Islet of Langerhans (tissue), 1 donor: ENCODE results near the gene FGFR2.
"Not testable (repeated sequence)": the region's sequence is repeated elsewhere in the genome, so short reads cannot be mapped to it uniquely, and the experiment has no call there.

Experiments used
- FAIRE-seq: peaks from one replicate; lab custom pipeline; 2011; peaks lifted over from hg19 to GRCh38; lab: Jason Lieb, UNC

Gene FGFR2

DNA sequence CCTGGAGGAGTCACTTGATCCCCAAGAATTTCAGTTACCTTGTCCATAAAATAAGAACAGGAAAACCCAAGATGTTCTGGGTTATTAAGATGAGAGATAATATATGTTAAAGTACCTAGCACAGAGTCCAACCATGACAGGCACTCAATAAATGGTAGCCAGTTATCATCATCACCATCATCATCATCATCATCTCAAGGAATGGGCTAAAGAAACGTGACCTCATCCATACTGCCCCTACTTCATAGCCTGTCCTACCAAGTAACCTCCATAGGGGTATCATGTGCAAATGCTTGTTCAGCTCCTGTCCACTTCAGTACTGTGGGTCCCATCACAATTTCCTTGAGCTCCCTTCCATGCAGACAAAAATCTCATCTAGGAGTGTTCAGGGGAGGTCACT, 14.4 kb downstream of the FGFR2 start:
- FAIRE-seq, result no peak

DNA sequence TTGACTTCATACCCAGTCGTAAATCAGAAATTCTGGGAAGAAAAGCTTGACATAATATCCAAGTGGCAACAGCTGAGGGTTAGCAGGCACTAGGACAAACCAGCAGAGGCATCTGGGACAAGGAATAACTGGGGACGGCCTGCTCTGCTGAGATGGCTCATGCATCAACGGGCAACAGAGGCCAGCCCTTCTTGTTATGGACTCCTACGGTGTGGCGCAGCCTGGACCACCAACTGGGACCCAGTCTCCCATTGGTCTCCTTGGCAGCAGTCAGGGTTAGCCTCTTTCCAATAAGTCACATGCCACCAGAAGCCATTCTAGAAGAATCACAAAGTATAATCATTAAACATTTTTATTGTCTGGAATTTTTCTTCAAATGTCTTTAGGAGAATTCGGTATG, 15.0 kb downstream of the FGFR2 start:
- no peak for FAIRE-seq

DNA sequence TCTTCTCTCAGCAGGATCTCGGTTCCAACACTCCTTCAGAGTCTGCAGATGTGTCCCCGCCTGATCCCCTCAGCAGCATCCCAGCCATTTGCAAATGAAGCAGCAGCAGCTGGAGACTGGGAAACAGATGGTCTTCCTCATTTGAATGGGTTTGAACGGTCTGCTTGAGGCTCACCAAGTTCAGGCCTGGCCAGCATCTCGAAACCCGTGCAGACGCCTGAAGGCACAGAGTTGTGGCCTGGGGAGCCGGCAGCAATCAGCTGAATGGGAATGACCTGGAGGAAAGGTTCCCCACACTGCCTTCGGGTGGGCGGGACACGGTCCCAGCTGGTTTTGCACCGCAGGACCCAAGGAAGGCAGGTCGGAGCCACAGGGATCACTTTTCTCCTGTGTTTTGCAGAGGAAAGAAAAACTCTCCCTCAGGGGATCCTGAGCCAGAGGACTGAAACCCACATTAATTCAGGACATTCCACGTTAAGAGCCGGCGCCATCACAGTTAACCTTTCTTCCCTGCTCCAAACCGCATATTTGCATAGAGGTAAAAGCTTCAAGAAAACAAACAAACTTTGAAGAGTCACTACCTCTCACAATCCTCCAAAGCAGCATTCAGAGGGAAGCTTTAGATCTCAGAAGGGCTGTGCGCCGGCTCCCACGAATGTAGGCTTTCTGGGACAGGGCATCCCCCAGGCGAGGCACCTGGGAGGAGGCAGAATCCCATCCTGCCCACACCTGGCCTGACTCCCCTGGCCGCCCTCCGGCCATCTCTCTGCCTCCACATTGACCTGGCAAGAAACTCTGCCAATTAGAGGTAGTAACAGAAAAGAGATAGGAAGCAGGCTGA, 17.7 kb downstream of the FGFR2 start:
- no peak for FAIRE-seq

GRCh38 chr10:121579656-121580055, 18.6 kb downstream of the FGFR2 start:
- FAIRE-seq, result no peak

GRCh38 chr10:121578965-121579364, 19.3 kb downstream of the FGFR2 start:
- FAIRE-seq, result no peak

- FAIRE-seq, result no peak
Observed at GRCh38 chr10:121578298-121578697, 19.9 kb downstream of the FGFR2 start.

DNA sequence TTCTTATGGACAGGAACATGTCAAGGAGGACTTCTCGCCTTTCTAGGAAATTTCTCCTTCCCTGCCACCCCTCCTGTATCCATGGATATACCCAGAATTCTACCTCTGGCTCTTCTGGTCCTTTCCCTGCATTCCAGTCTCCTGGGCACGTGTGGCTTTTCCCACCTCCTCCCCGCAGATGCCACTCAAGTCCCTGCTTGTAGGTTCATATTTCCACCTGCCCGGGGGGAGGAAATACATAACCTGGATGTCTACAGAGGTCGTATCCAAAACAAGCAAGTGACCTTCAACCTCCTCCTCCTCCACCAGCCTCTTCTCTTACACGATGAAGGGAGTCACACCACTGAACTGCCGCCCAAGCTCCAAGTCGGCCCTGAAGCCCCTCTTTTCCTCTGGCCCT, 20.7 kb downstream of the FGFR2 start:
- no peak for FAIRE-seq

- no peak for FAIRE-seq
Observed at GRCh38 chr10:121576139-121576538, 22.1 kb downstream of the FGFR2 start.

DNA sequence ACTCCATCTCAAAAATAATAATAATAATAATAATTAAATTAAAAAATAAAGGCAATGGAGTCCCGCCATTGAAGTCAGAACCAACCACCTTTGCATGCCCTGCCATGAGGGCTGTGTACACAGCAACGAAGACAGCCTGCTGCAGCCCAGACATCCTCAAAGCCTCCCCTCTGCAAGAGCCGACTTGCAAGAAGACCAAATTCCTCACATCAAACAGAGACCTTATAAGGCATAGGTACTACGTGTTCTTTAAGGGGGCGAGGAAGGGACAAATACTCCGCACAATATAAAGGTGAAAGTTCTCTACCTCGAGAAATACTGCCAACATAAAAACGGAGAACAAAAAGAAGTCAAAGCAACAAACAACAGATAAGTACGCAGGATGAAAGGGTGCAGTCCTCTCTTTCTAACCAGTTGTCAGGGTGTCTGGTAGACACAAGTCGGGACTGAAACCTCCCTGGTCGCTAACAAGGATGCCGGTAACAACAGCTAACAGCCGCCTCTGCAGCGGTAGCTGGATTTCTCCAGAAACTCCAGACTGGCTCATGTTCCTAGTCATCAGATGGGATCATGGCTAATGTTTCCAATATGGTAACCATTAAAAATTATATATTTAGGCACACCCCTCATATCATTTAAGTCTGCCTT, 23.6 kb downstream of the FGFR2 start:
- FAIRE-seq, result no peak

- no peak for FAIRE-seq
Observed at GRCh38 chr10:121573538-121573941, 24.7 kb downstream of the FGFR2 start.

DNA sequence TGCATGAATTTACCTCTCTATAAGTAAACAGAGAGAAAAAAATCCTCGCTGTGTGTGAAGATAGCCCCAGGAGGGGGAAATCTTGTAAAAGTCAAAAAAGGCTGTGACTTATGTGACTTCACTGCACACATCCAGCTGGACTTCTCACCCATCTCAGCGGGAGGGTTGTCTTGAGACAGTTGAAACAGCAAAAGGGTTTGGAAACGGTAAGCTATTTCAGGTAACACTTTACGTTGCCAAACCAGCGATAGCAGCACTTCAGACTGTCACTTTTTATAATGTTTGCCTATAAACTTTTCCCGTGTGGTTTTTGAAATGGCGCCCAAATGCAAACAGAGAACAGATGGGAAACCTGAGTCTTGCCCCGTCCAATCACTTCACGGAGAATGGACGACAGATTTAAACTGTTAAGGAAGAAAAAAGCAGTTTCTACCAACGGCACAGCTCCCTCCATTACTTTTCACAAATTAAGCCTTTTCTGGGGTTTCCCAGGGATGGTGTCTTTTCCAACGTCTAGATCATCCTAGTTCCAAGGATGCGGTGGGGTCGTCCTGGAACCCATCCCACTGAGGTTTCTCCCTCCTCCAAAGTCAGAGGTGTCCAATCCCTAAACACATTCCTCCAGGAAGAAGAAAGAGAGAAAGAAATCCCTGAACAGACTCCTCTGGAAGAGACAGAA, 25.2 kb downstream of the FGFR2 start:
- no peak for FAIRE-seq

DNA sequence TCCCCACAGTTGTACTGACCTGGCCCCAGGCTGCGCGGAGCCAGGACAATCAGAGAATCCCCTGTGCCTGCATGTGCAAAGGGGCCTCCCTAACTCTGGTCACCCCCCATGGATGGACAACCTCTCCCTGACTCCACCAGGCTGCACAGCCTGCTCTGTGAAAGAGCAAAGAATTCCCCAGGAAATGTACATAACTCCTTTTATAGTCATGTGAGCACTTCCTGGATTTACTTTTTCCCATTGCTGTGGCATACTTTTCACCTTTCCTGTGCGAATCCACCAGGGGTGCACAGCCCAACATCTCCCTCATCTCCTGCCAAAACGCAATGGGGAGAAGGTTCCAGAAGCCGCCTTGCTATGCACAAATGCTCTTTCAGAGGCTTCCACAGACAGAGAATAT, 27.9 kb downstream of the FGFR2 start:
- FAIRE-seq, result no peak

GRCh38 chr10:121568275-121568674, 30.0 kb downstream of the FGFR2 start:
- FAIRE-seq, result no peak

GRCh38 chr10:121567569-121567968, 30.7 kb downstream of the FGFR2 start:
- no peak for FAIRE-seq

DNA sequence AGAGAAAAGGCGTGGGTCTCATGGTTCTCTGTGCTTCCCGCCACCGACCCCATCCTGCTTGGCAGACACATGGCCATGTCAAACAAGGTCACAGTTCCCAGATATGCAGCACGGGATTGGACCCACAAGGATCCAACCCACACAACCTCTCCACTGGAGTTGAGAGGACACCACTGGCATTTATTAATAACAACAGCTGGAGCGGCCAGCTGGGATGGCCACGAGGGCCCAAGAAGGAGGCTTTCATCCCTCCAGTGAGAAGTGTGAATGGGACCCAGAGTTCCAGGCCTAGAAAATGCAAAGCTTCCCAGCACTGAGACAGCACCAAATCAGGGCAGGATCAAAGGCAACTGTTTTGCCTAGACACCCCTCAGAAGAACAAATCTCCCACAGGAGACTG, 31.5 kb downstream of the FGFR2 start:
- no peak for FAIRE-seq

- no peak for FAIRE-seq
Observed at GRCh38 chr10:121559326-121560026, 38.8 kb downstream of the FGFR2 start.

DNA sequence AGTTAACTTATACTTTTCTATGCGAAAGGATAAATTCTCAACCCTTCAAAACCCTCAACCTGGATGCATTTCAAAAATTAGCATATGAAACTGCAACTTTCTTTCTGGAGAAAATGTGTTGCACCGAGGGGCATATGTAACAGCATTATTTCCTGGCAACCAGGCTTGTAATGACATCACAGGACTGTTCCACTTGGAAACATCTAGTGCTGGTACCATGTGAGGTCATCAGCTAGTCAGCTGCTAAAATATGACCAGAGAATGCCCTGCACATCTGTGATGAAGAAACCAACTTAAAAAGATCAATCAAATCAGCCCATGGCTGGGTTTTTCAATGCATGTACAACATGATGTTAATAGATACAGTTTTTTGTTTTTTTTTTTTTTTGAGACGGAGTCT, 40.0 kb downstream of the FGFR2 start:
- FAIRE-seq, result no peak

DNA sequence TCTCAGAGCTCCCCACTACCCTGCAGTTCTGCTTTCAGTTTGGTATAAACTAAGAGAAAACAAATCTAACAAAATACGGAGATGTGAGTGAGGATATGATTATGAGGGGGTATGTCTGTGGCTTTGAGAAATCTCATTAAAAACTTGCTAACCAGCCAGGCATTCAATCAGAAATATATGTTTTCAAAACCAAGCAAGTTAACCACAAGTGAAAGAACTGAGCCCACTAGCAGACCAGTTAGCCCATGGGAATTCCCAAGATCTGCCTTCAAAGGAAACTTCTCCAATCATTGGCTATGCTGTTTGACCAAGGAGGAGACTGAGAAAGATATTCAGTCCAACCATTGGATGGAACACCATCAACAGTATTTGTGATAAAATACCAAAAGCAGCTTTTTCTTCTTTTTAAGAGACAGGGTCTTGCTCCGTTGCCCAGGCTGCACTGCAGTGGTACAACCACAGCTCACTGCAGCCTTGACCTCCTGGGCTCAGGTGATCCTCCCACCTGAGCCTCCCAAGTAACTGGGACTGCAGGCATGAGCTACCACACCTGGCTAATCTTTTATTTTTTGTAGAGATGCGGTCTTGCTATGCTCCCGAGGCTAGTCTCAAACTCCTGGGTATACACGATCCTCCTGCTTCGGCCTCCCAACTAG, 41.2 kb downstream of the FGFR2 start:
- FAIRE-seq, result no peak

DNA sequence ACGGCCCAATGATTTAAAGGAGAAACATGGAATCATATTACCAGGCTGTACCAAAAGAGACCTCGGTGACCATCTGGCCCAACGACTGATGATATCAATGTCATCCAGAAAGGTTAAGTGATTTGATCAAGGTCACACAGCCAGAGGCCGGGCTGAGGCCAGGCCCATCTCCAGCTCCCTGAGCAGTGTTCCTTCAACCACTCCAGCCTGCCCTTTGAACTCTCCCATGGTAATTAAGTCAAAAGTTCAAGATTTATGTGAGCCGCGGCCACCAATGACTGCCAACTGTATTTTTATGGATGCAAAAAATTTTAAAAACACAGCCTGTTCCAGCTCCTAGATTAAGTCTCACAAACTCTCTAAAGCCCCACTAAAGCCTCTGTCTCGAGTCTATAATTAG, 41.8 kb downstream of the FGFR2 start:
- no peak for FAIRE-seq

- FAIRE-seq, result not testable (repeated sequence)
Observed at GRCh38 chr10:121554916-121555315, 43.3 kb downstream of the FGFR2 start.

DNA sequence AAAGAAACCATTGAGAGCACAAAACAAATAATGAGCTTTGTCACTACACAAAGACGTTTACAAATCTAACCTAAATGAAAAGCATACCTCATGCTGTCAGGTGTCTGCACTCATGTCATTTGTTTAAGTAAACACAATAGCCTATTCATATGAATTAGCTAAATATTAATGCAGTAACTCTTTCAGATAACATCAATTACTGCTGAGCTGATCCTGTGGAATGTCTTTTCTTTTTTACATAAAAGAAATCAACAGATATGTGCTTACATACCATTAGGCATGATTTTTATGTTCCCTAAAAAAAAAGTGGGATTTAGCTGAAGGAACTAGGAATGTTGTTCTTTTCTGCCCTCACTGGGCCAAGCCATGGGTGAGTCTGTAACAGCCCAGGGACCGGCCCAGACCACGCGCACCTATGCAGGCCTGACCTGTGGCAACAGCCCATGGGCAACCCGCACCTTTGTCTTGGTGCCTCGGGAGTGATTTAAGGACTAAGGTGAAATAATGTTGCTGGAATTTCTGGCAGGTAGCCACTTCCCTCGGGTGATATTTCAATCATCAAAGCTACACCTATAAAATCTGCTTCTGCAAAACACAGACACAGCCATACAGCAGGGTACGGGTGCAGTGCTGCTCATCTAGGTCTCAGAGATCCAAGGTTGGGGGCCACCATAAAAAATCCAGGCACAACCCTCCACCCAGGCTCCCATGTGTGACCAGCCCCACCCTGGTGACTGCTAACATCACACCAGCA, 44.6 kb downstream of the FGFR2 start:
- no peak for FAIRE-seq
